Endothelial cell of umbilical vein (primary cell): ENCODE results near the gene ECHDC1.

Source experiments
- EZH2 ChIP-seq: IDR thresholded peaks from 2 replicates; pipeline ENCODE4 v1.6.1; 2012; ENCODE audit warnings: borderline replicate concordance, low read depth, mild to moderate bottlenecking, moderate library complexity, low read length, inconsistent platforms; ENCODE audit not compliant: severe bottlenecking
- FOS ChIP-seq: IDR thresholded peaks from 2 replicates; pipeline ENCODE4 v1.6.1; 2011; ENCODE audit warnings: mild to moderate bottlenecking, low read length, moderate library complexity, borderline replicate concordance; ENCODE audit not compliant: insufficient read depth
- GATA2 ChIP-seq: IDR thresholded peaks from 2 replicates; pipeline ENCODE4 v1.7.0; 2011; ENCODE audit warnings: low read depth, mild to moderate bottlenecking, moderate library complexity, mixed read lengths, low read length; ENCODE audit not compliant: insufficient read length, insufficient read depth
- JUN ChIP-seq: IDR thresholded peaks from 2 replicates; pipeline ENCODE4 v1.6.1; 2011; ENCODE audit warnings: borderline replicate concordance, low read depth; ENCODE audit not compliant: insufficient read length, insufficient read depth
- MAX ChIP-seq: IDR thresholded peaks from 2 replicates; pipeline ENCODE4 v1.6.1; 2011; ENCODE audit not compliant: insufficient read depth, insufficient read length
- MYC ChIP-seq: IDR thresholded peaks from one replicate; pipeline ENCODE4 v1.6.1; 2011; ENCODE audit warnings: mild to moderate bottlenecking, low read depth, low read length
- POLR2A ChIP-seq: IDR thresholded peaks from 2 replicates; pipeline ENCODE4 v1.6.1; 2012; ENCODE audit warnings: low read depth, mild to moderate bottlenecking, control low read depth, low read length
- POLR2AphosphoS5 ChIP-seq: IDR thresholded peaks from 2 replicates; pipeline ENCODE4 v1.6.1; 2012; ENCODE audit warnings: low read depth, mild to moderate bottlenecking, control low read depth, low read length, moderate library complexity; ENCODE audit not compliant: insufficient read depth
- TF ChIP-seq, protein P1 (sequence below), 2 donors: IDR thresholded peaks; 1 replicate in 1 of 2; 2 replicates in 1 of 2; pipeline ENCODE4 v1.5.1; 2011; ENCODE audit warnings: low read length in 2 of 2, mild to moderate bottlenecking in 2 of 2, moderate library complexity in 2 of 2, control low read depth in 1 of 2, inconsistent platforms in 1 of 2, low read depth in 1 of 2; ENCODE audit not compliant: insufficient read depth in 1 of 2; ENCODE audit errors: extremely low read depth in 1 of 2

GRCh38 chr6:127349980-127350379, 6.6 kb upstream of the ECHDC1 start:
- TF ChIP-seq, protein P1, sequence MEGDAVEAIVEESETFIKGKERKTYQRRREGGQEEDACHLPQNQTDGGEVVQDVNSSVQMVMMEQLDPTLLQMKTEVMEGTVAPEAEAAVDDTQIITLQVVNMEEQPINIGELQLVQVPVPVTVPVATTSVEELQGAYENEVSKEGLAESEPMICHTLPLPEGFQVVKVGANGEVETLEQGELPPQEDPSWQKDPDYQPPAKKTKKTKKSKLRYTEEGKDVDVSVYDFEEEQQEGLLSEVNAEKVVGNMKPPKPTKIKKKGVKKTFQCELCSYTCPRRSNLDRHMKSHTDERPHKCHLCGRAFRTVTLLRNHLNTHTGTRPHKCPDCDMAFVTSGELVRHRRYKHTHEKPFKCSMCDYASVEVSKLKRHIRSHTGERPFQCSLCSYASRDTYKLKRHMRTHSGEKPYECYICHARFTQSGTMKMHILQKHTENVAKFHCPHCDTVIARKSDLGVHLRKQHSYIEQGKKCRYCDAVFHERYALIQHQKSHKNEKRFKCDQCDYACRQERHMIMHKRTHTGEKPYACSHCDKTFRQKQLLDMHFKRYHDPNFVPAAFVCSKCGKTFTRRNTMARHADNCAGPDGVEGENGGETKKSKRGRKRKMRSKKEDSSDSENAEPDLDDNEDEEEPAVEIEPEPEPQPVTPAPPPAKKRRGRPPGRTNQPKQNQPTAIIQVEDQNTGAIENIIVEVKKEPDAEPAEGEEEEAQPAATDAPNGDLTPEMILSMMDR (IDR thresholded peaks at IDR 0.05; ENCODE audit: extremely low read depth in 1 of 2, insufficient read depth in 1 of 2, low read depth in 1 of 2, low read length in 2 of 2), result no peak
- TF ChIP-seq POLR2A (no peak), POLR2AphosphoS5 (no peak), EZH2 (no peak), MYC (no peak), MAX (no peak), JUN (no peak), GATA2 (no peak), FOS (no peak)
